Neural progenitor cell (in vitro differentiated cells): ENCODE measurements around the gene CLIC4. TPM values are rescaled to one million over a fixed set of nuclear protein-coding genes. Genes with fewer than 3 reads are reported as not detected.

Experiments used
- DNase-seq: peaks from one replicate; pipeline ENCODE4 v3.0.0-alpha.2; 2016; ENCODE audit warnings: low spot score
- H2AFZ ChIP-seq: fragments of 200-600 bp; sonication (generic); replicated peaks from 2 replicates; pipeline ENCODE4 v1.6.1; 2016; ENCODE audit warnings: antibody characterized with exemption
- H3F3A ChIP-seq: fragments of 200-600 bp; sonication (generic); 2 replicates; pipeline ENCODE4 v1.6.1; 2016; ENCODE audit warnings: antibody characterized with exemption, low read depth
- H3K27ac ChIP-seq: fragments of 200-600 bp; sonication (generic); 2 replicates; pipeline ENCODE4 v1.5.1; 2016; ENCODE audit warnings: mild to moderate bottlenecking
- H3K27me3 ChIP-seq: fragments of 200-600 bp; sonication (generic); 2 replicates; pipeline ENCODE4 v1.6.1; 2016; ENCODE audit warnings: mild to moderate bottlenecking, moderate library complexity
- H3K36me3 ChIP-seq: fragments of 200-600 bp; sonication (generic); 2 replicates; pipeline ENCODE4 v1.5.1; 2016
- H3K4me1 ChIP-seq: fragments of 200-600 bp; sonication (generic); 2 replicates; pipeline ENCODE4 v1.6.1; 2016; ENCODE audit warnings: mixed run types
- H3K4me2 ChIP-seq: fragments of 200-600 bp; sonication (generic); 2 replicates; pipeline ENCODE4 v1.6.1; 2016
- H3K4me3 ChIP-seq: fragments of 200-600 bp; sonication (generic); 2 replicates; pipeline ENCODE4 v1.5.1; 2016
- H3K79me2 ChIP-seq: fragments of 200-600 bp; sonication (generic); 2 replicates; pipeline ENCODE4 v1.6.1; 2016; ENCODE audit warnings: low read depth
- H3K9ac ChIP-seq: fragments of 200-600 bp; sonication (generic); 2 replicates; pipeline ENCODE4 v1.6.1; 2016
- H3K9me3 ChIP-seq: fragments of 200-600 bp; sonication (generic); 2 replicates; pipeline ENCODE4 v1.5.1; 2016; ENCODE audit warnings: low read depth
- H4K20me1 ChIP-seq: fragments of 200-600 bp; sonication (generic); 2 replicates; pipeline ENCODE4 v1.6.1; 2016; ENCODE audit warnings: low read depth
- H3K27ac Mint-ChIP-seq: 3 replicates; pipeline ENCODE4 v1.8.0; 2021; ENCODE audit warnings: mixed read lengths
- H3K27me3 Mint-ChIP-seq: 2 replicates; pipeline ENCODE4 v1.8.0; 2022; ENCODE audit warnings: low read depth, mild to moderate bottlenecking, inconsistent platforms, moderate library complexity, mixed read lengths; ENCODE audit not compliant: insufficient read depth
- H3K36me3 Mint-ChIP-seq: 3 replicates; pipeline ENCODE4 v1.8.0; 2021; ENCODE audit warnings: mixed read lengths
- H3K4me1 Mint-ChIP-seq: 3 replicates; pipeline ENCODE4 v1.8.0; 2021; ENCODE audit warnings: mixed read lengths
- H3K4me3 Mint-ChIP-seq: 3 replicates; pipeline ENCODE4 v1.8.0; 2021; ENCODE audit warnings: mild to moderate bottlenecking, moderate library complexity, mixed read lengths
- H3K9me3 Mint-ChIP-seq: 3 replicates; pipeline ENCODE4 v1.8.0; 2020; ENCODE audit warnings: mixed read lengths
- CTCF ChIP-seq: fragments of 200-600 bp; sonication (generic); IDR thresholded peaks from 2 replicates; pipeline ENCODE4 v1.5.1; 2017; ENCODE audit warnings: antibody characterized with exemption, mild to moderate bottlenecking
- EZH2 ChIP-seq: fragments of 200-600 bp; sonication (generic); IDR thresholded peaks from 2 replicates; pipeline ENCODE4 v1.6.1; 2017; ENCODE audit warnings: antibody characterized with exemption, mild to moderate bottlenecking, moderate library complexity
- EZH2phosphoT487 ChIP-seq: fragments of 200-600 bp; sonication (generic); IDR thresholded peaks from 2 replicates; pipeline ENCODE4 v1.6.1; 2017; ENCODE audit warnings: antibody characterized with exemption
- total RNA-seq: library from RNA; depleted of rRNA; stranded (reverse); fragments of >200 nt; gene quantifications from 2 replicates; pipeline ENCODE4 v1.2.3, GENCODE V29; 2015; ENCODE audit warnings: low replicate concordance

Gene CLIC4
- total RNA-seq, 1 donor from 2014 or later = 263 TPM

- H3K27ac ChIP-seq = no peak overlapping the region
- H3K27me3 Mint-ChIP-seq = peaks cover 6% of the 10 kb centered on the region
- DNase-seq = no peak
- H3K4me2 ChIP-seq = no peak overlapping the region
- peaks cover 10% of the 10 kb centered on the region for H3K4me1 Mint-ChIP-seq
- peak overlapping the region; percentile 79 for H3K27ac Mint-ChIP-seq
- H3K9me3 ChIP-seq = no peaks in the 10 kb centered on the region
- TF ChIP-seq EZH2 (no peak), CTCF (no peak), EZH2phosphoT487 (no peak)
- peaks cover 6% of the 10 kb centered on the region for H3K4me1 ChIP-seq
- no peaks in the 10 kb centered on the region for H3K36me3 ChIP-seq
- H3K9ac ChIP-seq = no peak overlapping the region
- no peak overlapping the region for H3K4me3 ChIP-seq
- no peaks in the 10 kb centered on the region for H3K36me3 Mint-ChIP-seq
- H3K27me3 ChIP-seq = no peaks in the 10 kb centered on the region
- H3K9me3 Mint-ChIP-seq = no peaks in the 10 kb centered on the region
- no peak overlapping the region for H3K4me3 Mint-ChIP-seq
- no peaks in the 10 kb centered on the region for H3K79me2 ChIP-seq
- H4K20me1 ChIP-seq = no peaks in the 10 kb centered on the region
- no peak overlapping the region for H2AFZ ChIP-seq
- peaks cover 14% of the 10 kb centered on the region for H3F3A ChIP-seq
These were observed 35.3 kb upstream of the CLIC4 start for GRCh38 chr1:24709791-24710441.

DNA sequence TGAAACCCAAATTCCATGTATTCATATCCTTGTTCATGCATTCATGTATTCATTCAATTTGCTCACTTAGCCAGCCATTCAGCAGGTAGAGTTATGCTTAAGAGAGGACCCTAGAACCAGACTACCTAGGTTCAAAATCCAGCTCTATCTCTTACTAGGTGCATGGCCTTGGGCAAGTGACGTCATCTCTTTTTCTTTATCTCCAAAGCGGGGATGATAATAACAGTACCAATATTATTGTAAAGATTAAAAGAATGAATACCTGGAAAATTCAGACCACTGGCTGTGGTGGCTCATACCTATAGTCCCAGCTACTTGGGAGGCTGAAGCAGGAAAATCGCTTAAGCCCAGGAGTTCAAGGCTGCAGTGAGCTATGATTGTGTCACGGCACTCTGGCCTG, 33.9 kb upstream of the CLIC4 start:
- Histone ChIP-seq H3K27me3 (no peaks in the 10 kb centered on the region), H3K4me3 (no peak overlapping the region), H3K4me2 (no peak overlapping the region), H3K27ac (no peak overlapping the region), H3K79me2 (no peaks in the 10 kb centered on the region), H3F3A (peaks cover under 1% of the 10 kb centered on the region), H3K4me1 (no peaks in the 10 kb centered on the region), H3K36me3 (no peaks in the 10 kb centered on the region), H2AFZ (no peak overlapping the region), H3K9me3 (no peaks in the 10 kb centered on the region), H3K9ac (no peak overlapping the region), H4K20me1 (no peaks in the 10 kb centered on the region)
- no peak overlapping the region for H3K4me3 Mint-ChIP-seq
- H3K4me1 Mint-ChIP-seq = no peaks in the 10 kb centered on the region
- peaks cover 6% of the 10 kb centered on the region for H3K27me3 Mint-ChIP-seq
- DNase-seq = no peak
- TF ChIP-seq EZH2 = no peak
- no peak for TF ChIP-seq CTCF
- no peak for TF ChIP-seq EZH2phosphoT487
- H3K9me3 Mint-ChIP-seq = no peaks in the 10 kb centered on the region
- no peak overlapping the region for H3K27ac Mint-ChIP-seq
- no peaks in the 10 kb centered on the region for H3K36me3 Mint-ChIP-seq

DNA sequence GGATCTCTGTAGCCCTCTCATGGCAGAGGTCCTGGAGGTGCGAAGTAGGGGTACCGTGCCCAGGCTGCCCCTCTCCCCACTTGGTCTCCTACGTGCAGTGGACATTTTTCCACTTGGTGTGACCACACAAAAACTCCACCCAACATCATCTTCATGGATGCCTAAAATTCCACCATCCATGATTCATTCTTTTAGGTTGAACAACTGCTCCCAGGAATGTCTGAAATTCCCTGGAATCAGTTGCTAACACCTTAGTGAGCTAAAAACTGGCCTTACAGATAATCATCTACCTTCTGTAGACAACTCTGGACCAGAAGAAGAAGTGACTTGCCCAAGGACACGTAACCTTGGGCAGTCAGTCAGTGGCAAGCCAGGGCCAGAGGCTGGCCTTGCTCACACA, 32.1 kb upstream of the CLIC4 start:
- Histone ChIP-seq H3F3A (no peaks in the 10 kb centered on the region), H3K36me3 (no peaks in the 10 kb centered on the region), H3K27me3 (no peaks in the 10 kb centered on the region), H3K9me3 (no peaks in the 10 kb centered on the region), H3K4me2 (no peak overlapping the region), H4K20me1 (no peaks in the 10 kb centered on the region), H2AFZ (no peak overlapping the region), H3K4me3 (no peak overlapping the region), H3K79me2 (no peaks in the 10 kb centered on the region), H3K27ac (no peak overlapping the region), H3K4me1 (no peaks in the 10 kb centered on the region), H3K9ac (no peak overlapping the region)
- H3K27ac Mint-ChIP-seq = no peak overlapping the region
- peaks cover 10% of the 10 kb centered on the region for H3K27me3 Mint-ChIP-seq
- H3K9me3 Mint-ChIP-seq = no peaks in the 10 kb centered on the region
- H3K4me1 Mint-ChIP-seq = no peaks in the 10 kb centered on the region
- H3K4me3 Mint-ChIP-seq = no peak overlapping the region
- no peak for TF ChIP-seq EZH2
- no peak for TF ChIP-seq EZH2phosphoT487
- no peak for TF ChIP-seq CTCF
- H3K36me3 Mint-ChIP-seq = no peaks in the 10 kb centered on the region
- DNase-seq = no peak
